ENCODE measurements around the gene ABHD17A. TPM values are rescaled to one million over a fixed set of nuclear protein-coding genes. Genes with fewer than 3 reads are reported as not detected.

ABHD17A gene
- polyA plus RNA-seq, 3 donors: 69.8 to 96.1 (median 79.0) TPM

GRCh38 chr19:1907563-1908363 lies 22.5 kb upstream of the ABHD17A start:
- Histone ChIP-seq H3K36me3 (replicated peaks in 1 of 2; ENCODE audit: control insufficient read depth in 1 of 2, insufficient read depth in 2 of 2, low read length in 2 of 2) (peaks cover 2 to 10% of the 10 kb centered on the region in 2 donors), H3K9me3 (replicated peaks in 1 of 2; ENCODE audit: control insufficient read depth in 1 of 2, insufficient read depth in 1 of 2, low read length in 2 of 2) (no peaks in the 10 kb centered on the region), H3K4me2 (replicated peaks; ENCODE audit: extremely low read depth, low read length, poor library complexity, severe bottlenecking) (no peak overlapping the region), H3K27ac (ENCODE audit: low read depth in 1 of 2, low read length in 2 of 2) (no peak overlapping the region), H3K4me3 (replicated peaks in 1 of 3; ENCODE audit: low read depth in 2 of 3, low read length in 3 of 3) (no peak overlapping the region), H3K9ac (ENCODE audit: insufficient read depth, low read length, poor library complexity, severe bottlenecking) (no peak overlapping the region), H3K4me1 (ENCODE audit: control insufficient read depth in 1 of 2, insufficient read depth in 2 of 2, low read length in 2 of 2) (peaks cover 29 to 47% of the 10 kb centered on the region in 2 donors), H3K27me3 (ENCODE audit: control insufficient read depth in 2 of 2, insufficient read depth in 2 of 2, low read length in 2 of 2) (no peaks in the 10 kb centered on the region), H3K79me2 (ENCODE audit: insufficient read depth, low read length) (peaks cover 66% of the 10 kb centered on the region), H4K20me1 (ENCODE audit: insufficient read depth, low read length) (peaks cover 52% of the 10 kb centered on the region), H2AFZ (ENCODE audit: insufficient read depth, low read depth, low read length, poor library complexity, severe bottlenecking) (no peak overlapping the region)
- TF ChIP-seq CTCF (IDR thresholded peaks at IDR 0.05): no peak
- intact Hi-C loops (cut with micrococcal nuclease): no loop called here
- H3K4me3 Mint-ChIP-seq: no peak overlapping the region
- peaks cover 2 to 17% of the 10 kb centered on the region in 2 donors for H3K36me3 Mint-ChIP-seq
- no peak for DNase-seq
- no peaks in the 10 kb centered on the region for H3K27me3 Mint-ChIP-seq (ENCODE audit: low read depth in 3 of 3)
- H3K9me3 Mint-ChIP-seq: no peaks in the 10 kb centered on the region
- peaks cover 46% of the 10 kb centered on the region for H3K4me1 Mint-ChIP-seq
- 95% methylated on average over 37 of the region's 43 CpGs for WGBS (ENCODE audit: insufficient coverage)
- H3K27ac Mint-ChIP-seq: peak overlapping the region in 1 of 7 donors; percentile 42

- H3K27ac Mint-ChIP-seq: peak overlapping the region in 1 of 7 donors; percentile 57
- no peaks in the 10 kb centered on the region for H3K27me3 Mint-ChIP-seq (ENCODE audit: low read depth in 3 of 3)
- TF ChIP-seq CTCF (IDR thresholded peaks at IDR 0.05): no peak
- Histone ChIP-seq H3K27me3 (ENCODE audit: control insufficient read depth in 2 of 2, insufficient read depth in 2 of 2, low read length in 2 of 2) (no peaks in the 10 kb centered on the region), H2AFZ (ENCODE audit: insufficient read depth, low read depth, low read length, poor library complexity, severe bottlenecking) (no peak overlapping the region), H3K9me3 (replicated peaks in 1 of 2; ENCODE audit: control insufficient read depth in 1 of 2, insufficient read depth in 1 of 2, low read length in 2 of 2) (no peaks in the 10 kb centered on the region), H3K27ac (ENCODE audit: low read depth in 1 of 2, low read length in 2 of 2) (no peak overlapping the region), H3K9ac (ENCODE audit: insufficient read depth, low read length, poor library complexity, severe bottlenecking) (no peak overlapping the region), H3K79me2 (ENCODE audit: insufficient read depth, low read length) (peaks cover 59% of the 10 kb centered on the region), H3K4me2 (replicated peaks; ENCODE audit: extremely low read depth, low read length, poor library complexity, severe bottlenecking) (no peak overlapping the region), H3K4me1 (ENCODE audit: control insufficient read depth in 1 of 2, insufficient read depth in 2 of 2, low read length in 2 of 2) (peaks cover 36 to 54% of the 10 kb centered on the region in 2 donors), H3K4me3 (replicated peaks in 1 of 3; ENCODE audit: low read depth in 2 of 3, low read length in 3 of 3) (no peak overlapping the region), H3K36me3 (replicated peaks in 1 of 2; ENCODE audit: control insufficient read depth in 1 of 2, insufficient read depth in 2 of 2, low read length in 2 of 2) (peaks cover 2 to 3% of the 10 kb centered on the region in 2 donors), H4K20me1 (ENCODE audit: insufficient read depth, low read length) (peaks cover 48% of the 10 kb centered on the region)
- no peak for DNase-seq
- H3K9me3 Mint-ChIP-seq: no peaks in the 10 kb centered on the region
- intact Hi-C loops (cut with micrococcal nuclease): no loop called here
- no peak overlapping the region for H3K4me3 Mint-ChIP-seq
- H3K4me1 Mint-ChIP-seq: peaks cover 48% of the 10 kb centered on the region
- 96% methylated on average over 5 of the region's 10 CpGs for WGBS (ENCODE audit: insufficient coverage)
- peaks cover 2 to 15% of the 10 kb centered on the region in 2 donors for H3K36me3 Mint-ChIP-seq
Measured at GRCh38 chr19:1906985-1907562, 21.8 kb upstream of the ABHD17A start.

Data from CD14-positive monocyte (primary cell).